Activated T-cell treated with anti-CD3 and anti-CD28 coated beads for 24 hours (primary cell): ENCODE results near the gene RHBDF1.

ENCODE experiments used
- DNase-seq: peaks from one replicate; pipeline ENCODE4 v3.0.0-alpha.2; 2020; ENCODE audit warnings: low read depth

The RHBDF1 gene

GRCh38 chr16:74747-75334 lies 2.4 kb upstream of the RHBDF1 start:
- DNase-seq = no peak

GRCh38 chr16:74051-74746 lies 1.8 kb upstream of the RHBDF1 start:
- no peak for DNase-seq

- DNase-seq = no peak
These were observed 660 bp downstream of the RHBDF1 start for GRCh38 chr16:71540-72401.

- no peak for DNase-seq
These were observed 1.3 kb downstream of the RHBDF1 start for GRCh38 chr16:71210-71539.

GRCh38 chr16:69181-69580 lies 3.2 kb downstream of the RHBDF1 start:
- DNase-seq = no peak

GRCh38 chr16:67884-68789 lies 4.3 kb downstream of the RHBDF1 start:
- no peak for DNase-seq

- no peak for DNase-seq
These were observed 5.1 kb downstream of the RHBDF1 start for GRCh38 chr16:67183-67791.

GRCh38 chr16:66309-67182 lies 5.9 kb downstream of the RHBDF1 start:
- DNase-seq = no peak

- peak; percentile 80 for DNase-seq
These were observed 6.7 kb downstream of the RHBDF1 start for GRCh38 chr16:65745-66144.

GRCh38 chr16:64914-65255 lies 7.5 kb downstream of the RHBDF1 start:
- no peak for DNase-seq

GRCh38 chr16:63998-64913 lies 8.2 kb downstream of the RHBDF1 start:
- DNase-seq = no peak

- DNase-seq = no peak
These were observed 9.0 kb downstream of the RHBDF1 start for GRCh38 chr16:63466-63865.

- no peak for DNase-seq
These were observed 9.5 kb downstream of the RHBDF1 start for GRCh38 chr16:62968-63391.

- no peak for DNase-seq
These were observed 10.0 kb downstream of the RHBDF1 start for GRCh38 chr16:62283-62967.

- DNase-seq = no peak
These were observed 10.6 kb downstream of the RHBDF1 start for GRCh38 chr16:61879-62281.

GRCh38 chr16:60929-61878 lies 11.2 kb downstream of the RHBDF1 start:
- DNase-seq = no peak

- DNase-seq = no peak
These were observed 12.3 kb downstream of the RHBDF1 start for GRCh38 chr16:60166-60565.
